H1 (cell line): ENCODE measurements around the gene NBPF6.

Source experiments
- ASH2L ChIP-seq: fragments of 200-600, 300-600 bp; sonication (generic); IDR thresholded peaks from one replicate; pipeline ENCODE4 v1.7.1; 2017; ENCODE audit warnings: low read length
- ATF3 ChIP-seq: IDR thresholded peaks from 2 replicates; pipeline ENCODE4 v1.6.1; 2011; ENCODE audit warnings: low read depth, mild to moderate bottlenecking, low read length; ENCODE audit not compliant: insufficient read depth
- CEBPB ChIP-seq: IDR thresholded peaks from 2 replicates; pipeline ENCODE4 v1.6.1; 2012; ENCODE audit warnings: low read depth, low read length
- CTCF ChIP-seq, 3 experiments: IDR thresholded peaks; 1 replicate in 2 of 3; 2 replicates in 1 of 3; pipeline versions ENCODE4 v1.5.1 to v1.6.1; 2011; ENCODE audit warnings: low read length in 3 of 3, mild to moderate bottlenecking in 3 of 3, inconsistent platforms in 2 of 3, low read depth in 1 of 3, moderate library complexity in 1 of 3; ENCODE audit not compliant: insufficient read depth in 1 of 3; ENCODE audit errors: control extremely low read depth in 1 of 3
- EGR1 ChIP-seq: IDR thresholded peaks from 2 replicates; pipeline ENCODE4 v1.6.1; 2011; ENCODE audit warnings: low read depth, low read length, borderline replicate concordance
- EZH2 ChIP-seq: fragments of 200-600 bp; sonication (generic); IDR thresholded peaks from 2 replicates; pipeline ENCODE4 v1.7.1; 2012; ENCODE audit warnings: low read depth, mild to moderate bottlenecking, moderate library complexity, low read length, inconsistent platforms; ENCODE audit not compliant: severe bottlenecking
- MAX ChIP-seq: IDR thresholded peaks from 2 replicates; pipeline ENCODE4 v1.6.1; 2012; ENCODE audit warnings: inconsistent platforms
- POLR2A ChIP-seq, 2 experiments: IDR thresholded peaks; 1 replicate in 1 of 2; 2 replicates in 1 of 2; pipeline ENCODE4 v1.6.1; 2011; ENCODE audit warnings: low read depth in 2 of 2, low read length in 2 of 2, mild to moderate bottlenecking in 2 of 2; ENCODE audit errors: control extremely low read depth in 1 of 2
- POLR2AphosphoS5 ChIP-seq: IDR thresholded peaks from 2 replicates; pipeline ENCODE4 v1.6.1; 2011; ENCODE audit warnings: low read depth, low read length
- SP2 ChIP-seq: IDR thresholded peaks from 2 replicates; pipeline ENCODE4 v1.6.1; 2012; ENCODE audit warnings: mild to moderate bottlenecking, low read length, inconsistent platforms
- SUZ12 ChIP-seq: fragments of 200-600 bp; sonication (generic); IDR thresholded peaks from 2 replicates; pipeline ENCODE4 v1.6.1; 2012; ENCODE audit warnings: mild to moderate bottlenecking, inconsistent platforms, low read length, moderate library complexity, mixed read lengths
- YY1 ChIP-seq: IDR thresholded peaks from 2 replicates; pipeline ENCODE4 v1.6.1; 2011; ENCODE audit warnings: low read depth, mild to moderate bottlenecking, low read length

- TF ChIP-seq SP2 (no peak), CTCF (IDR thresholded peaks at IDR 0.05; ENCODE audit: control extremely low read depth in 1 of 3, insufficient read depth in 1 of 3, low read depth in 1 of 3, low read length in 3 of 3) (no peak), YY1 (no peak), CEBPB (0 out of 2 replicates have a peak, but pooled peaks have one; percentile 43), POLR2A (IDR thresholded peaks at IDR 0.05; ENCODE audit: control extremely low read depth in 1 of 2, low read depth in 2 of 2, low read length in 2 of 2) (no peak), POLR2AphosphoS5 (no peak), MAX (no peak), SUZ12 (no peak), EGR1 (no peak), EZH2 (no peak), ASH2L (no peak), ATF3 (no peak)
Measured at GRCh38 chr1:108503062-108503733, 53.1 kb downstream of the NBPF6 start.
